Activated CD4-positive, alpha-beta T cell treated with anti-CD3 and anti-CD28 coated beads, Interleukin-2, amount 50 U/mL, for 24 hours (primary cell): ENCODE measurements around the gene KATNB1.
"Not testable (repeated sequence)": the region's sequence is repeated elsewhere in the genome, so short reads cannot be mapped to it uniquely, and the experiment has no call there.

ENCODE experiments used
- DNase-seq, 2 donors: peaks; one replicate each; pipeline ENCODE4 v3.0.0-alpha.2; 2020; ENCODE audit warnings: low read depth in 1 of 2, low spot score in 1 of 2

Gene KATNB1

DNA sequence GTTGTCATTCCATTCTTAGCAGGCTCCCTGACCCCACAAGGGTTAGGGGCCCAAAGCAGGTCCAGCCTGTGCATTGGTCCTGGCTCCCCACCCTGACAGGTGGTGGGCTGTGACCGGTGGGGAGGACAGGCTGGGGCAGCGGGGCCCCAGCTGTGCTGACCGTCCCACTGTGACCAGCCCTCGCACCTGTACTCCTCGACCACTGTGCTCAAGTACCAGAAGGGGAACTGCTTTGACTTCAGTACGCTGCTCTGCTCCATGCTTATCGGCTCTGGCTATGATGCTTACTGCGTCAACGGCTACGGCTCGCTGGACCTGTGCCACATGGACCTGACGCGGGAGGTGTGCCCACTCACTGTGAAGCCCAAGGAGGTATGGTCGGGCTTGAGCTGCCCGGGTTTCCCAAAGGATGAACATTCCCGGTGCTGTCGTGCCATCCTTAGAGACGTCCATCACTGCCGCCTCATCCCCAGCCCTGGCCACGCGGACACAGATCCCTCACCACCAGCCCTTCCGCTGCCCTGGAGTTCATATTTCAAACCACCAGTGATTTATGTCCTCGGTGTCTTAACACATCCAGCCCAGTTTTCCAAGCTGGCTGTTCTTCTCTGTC, 33.7 kb upstream of the KATNB1 start:
- no peak for DNase-seq

DNA sequence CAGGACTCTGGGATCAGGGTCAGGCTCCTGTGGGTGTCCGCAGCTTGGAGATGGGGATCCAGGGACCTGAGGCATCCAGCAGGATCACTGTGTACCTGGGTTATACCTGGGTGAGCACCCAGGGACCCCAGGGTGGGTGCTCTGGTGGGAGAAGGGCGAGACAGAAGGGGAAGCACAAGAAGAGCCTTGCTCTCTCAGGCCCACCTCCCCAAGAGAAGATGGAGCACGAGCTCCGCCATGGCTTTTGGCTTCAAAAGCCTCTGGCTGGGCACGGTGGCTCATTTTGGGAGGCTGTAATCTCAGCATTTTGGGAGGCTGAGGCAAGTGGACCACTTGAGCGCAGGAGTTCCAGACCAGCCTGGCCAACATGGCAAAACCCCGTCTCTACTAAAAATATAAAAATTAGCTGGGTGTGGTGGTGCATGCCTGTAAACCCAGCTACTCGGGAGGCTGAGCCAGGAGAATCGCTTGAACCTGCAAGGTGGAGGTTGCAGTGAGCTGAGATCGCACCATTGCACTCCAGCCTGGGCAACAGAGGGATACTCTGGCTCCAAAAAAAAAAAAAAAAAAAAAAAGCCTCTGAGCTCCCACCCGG, 32.1 kb upstream of the KATNB1 start:
- DNase-seq: no peak

DNA sequence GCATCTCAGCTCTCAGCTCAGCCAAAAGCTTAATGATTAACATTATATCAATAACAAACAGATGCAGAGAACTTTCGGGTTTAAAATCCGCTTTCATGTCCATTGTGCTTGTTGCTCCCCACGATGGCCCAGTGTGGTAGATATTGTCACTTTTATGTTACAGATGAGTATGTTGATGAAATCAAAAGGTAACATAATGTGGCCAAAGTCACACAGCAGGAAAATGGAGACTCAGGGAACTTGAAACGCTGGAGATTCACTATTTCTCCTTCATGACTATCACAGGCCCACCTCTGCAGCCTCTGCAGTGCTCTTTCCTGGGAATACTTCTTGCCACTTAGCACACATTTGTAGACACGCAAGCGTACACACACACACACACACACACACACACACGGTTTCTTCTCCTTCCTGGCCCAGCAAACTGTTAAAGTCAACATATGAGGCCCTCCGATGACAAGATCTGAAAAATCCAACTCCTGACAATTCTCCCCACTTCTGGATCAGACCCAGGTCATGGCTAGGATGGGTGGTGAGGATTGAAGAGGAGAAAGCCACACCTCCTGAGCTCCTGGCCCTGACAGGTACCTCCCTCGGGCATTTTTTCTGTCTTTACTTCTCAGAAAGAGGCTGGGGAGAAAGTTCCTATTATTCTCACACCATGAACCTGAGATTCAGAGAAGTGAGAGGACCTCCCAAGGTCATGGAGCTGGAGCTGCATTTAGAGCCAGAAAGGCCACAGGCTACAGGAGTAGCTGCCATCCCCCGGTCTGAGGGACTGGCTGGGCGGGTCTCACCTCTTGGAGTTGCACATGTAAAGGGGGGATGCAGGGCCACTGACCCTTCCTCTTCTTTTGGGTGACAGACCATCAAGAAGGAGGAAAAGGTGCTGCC, 31.3 kb upstream of the KATNB1 start:
- DNase-seq: no peak

DNA sequence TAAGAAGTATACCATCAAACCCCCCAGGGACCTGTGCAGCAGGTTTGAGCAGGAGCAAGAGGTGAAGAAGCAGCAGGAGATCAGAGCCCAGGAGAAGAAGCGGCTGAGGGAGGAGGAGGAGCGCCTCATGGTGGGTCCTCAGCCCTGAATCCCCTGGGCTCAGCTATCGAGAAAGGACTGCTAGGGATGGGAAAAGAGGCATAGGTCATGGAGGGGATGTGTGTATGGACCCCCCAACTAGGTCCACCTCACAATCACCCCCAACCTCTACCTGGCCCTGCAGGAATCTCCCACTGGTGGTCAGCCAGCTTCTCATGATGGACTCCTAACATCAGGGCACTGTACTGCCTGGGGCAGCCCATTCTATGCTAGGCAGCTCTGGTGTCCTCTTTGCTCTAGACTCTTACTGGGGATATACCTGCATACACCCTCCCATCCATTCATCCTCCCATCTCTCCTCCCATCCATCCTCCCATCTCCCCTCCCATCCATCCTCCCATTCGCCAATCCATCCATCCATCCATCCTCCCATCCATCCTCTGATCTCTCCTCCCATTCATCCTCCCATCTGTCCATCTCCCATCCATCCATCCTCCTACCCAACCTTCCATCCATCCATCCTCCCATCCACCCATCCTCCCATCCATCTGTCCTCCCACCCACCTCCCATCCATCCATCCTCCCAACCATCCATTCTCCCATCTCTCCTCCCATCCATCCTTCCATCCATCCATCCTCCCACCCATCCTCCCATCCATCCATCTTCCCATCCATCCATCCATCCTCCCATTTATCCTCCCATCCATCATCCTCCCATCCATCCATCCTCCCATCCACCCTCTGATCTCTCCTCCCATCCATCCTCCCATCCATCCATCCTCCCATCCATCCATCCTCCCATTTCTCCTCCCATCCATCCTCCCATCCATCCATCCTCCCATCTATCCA, 30.4 kb upstream of the KATNB1 start:
- no peak for DNase-seq

DNA sequence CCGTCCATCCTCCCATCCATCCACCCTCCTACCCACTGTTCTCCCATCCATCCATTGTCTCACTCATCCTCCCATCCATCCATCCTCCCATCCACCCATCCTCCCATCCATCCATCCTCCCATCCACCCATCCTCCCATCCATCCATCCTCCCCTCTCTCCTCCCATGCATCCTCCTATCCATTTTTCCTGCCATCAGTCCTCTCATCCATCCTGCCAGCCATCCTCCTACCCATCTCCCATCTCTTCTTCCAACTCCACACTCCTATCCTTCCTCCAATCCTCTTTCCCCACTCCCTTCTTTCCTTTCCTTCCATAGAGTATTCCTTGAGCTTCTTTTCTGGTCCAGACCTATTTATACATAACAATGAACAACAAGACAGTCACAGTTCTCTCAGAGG, 28.9 kb upstream of the KATNB1 start:
- no peak for DNase-seq

DNA sequence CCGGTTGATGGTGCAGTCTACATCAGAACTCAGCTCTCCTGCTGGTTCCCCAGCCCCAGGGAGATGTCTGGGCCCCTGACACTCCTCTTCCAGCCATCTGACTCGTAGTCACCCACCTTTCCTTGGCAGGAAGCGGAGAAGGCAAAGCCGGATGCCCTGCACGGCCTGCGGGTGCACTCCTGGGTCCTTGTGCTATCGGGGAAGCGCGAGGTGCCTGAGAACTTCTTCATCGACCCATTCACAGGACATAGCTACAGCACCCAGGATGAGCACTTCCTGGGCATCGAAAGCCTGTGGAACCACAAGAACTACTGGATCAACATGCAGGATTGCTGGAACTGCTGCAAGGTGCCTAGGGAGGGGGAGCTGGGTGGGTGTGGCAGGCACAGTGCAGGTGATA, 28.2 kb upstream of the KATNB1 start:
- no peak for DNase-seq

DNA sequence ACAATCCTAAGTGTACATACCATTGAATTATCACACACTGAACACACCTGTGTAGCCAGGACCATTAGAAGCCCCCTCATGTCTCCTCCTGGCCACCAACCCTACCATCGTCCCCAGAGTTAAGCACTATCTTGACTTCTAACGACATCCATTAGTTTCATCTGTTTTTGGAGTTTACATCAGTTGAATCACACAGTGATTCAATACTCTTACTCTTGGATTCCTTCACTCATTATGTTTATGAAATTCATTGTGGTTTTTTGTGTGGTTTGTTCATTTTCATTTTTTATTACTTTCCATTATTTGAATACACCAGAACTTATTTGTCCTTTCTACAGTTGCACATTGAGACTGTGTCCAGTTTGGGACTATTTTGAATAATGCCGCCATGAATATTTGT, 27.4 kb upstream of the KATNB1 start:
- DNase-seq: no peak

DNA sequence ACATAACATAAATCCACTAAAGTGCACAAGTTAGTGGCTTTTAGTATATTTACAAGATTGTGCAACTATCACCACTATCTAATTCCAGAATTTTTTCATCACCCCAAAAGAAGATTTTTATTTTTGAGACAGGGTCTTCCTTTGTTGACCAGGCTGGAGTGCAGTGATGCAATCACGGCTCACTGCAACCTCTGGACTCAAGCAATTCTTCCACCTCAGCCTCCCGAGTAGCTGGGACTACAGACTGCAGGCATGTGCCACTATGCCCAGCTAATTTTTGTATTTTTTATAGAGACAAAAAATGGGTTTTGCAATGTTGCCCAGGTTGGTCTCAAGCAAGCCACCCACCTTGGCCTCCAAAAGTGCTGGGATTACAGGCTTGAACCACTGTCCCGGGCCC, 25.9 kb upstream of the KATNB1 start:
- no peak for DNase-seq

DNA sequence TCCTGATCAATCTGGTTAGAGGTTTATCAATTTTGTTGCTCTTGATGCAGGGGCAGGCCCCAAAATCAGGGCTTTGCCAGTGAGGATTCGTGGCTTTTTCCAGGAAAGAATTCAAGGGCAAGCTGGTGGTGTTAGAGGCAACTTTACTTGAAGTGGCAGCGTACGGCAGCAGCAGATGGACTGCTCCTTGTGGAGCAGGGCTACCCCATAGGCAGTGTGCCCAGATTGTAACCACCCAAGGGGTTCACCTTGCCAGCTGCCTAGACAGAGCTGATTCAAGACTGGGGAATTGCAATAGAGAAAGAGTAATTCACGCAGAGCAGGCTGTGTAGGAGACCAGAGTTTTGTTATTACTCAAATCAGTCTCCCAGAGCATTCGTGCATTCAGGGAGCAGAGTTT, 24.2 kb upstream of the KATNB1 start:
- no peak for DNase-seq

DNA sequence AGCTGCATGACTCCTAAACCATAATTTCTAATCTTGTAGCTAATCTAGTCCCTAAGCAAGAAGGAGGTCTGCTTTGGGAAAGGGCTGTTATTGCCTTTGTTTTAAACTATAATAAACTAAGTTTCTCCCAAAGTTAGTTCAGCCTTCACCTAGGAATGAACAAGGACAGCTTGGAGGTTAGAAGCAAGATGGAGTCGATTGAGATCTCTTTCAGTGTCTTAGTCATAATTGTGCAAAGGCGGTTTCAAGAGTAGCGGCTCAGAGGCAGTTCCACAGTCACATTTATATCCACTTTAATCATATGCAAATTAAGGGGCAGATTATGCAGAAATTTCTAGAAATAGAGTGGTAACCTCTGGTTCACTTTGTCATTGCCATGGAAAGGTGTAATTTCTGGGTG, 23.6 kb upstream of the KATNB1 start:
- DNase-seq: no peak

DNA sequence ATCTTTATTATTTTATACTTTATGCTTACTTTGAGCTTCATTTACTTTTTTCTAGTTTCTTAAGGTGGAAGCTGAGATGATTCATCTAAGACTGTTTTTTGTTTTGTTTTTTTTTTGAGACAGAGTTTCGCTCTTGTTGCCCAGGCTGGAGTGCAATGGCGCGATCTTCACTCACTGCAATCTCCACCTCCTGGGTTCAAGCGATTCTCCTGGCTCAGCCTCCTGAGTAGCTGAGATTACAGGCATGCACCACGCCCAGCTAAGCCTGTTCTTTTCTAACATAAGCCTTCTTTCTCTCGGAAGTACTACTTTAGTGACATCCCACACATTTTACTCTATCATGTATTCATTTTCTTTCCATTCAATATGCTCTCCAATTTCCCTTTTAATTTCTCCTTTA, 23.0 kb upstream of the KATNB1 start:
- not testable (repeated sequence) for DNase-seq

DNA sequence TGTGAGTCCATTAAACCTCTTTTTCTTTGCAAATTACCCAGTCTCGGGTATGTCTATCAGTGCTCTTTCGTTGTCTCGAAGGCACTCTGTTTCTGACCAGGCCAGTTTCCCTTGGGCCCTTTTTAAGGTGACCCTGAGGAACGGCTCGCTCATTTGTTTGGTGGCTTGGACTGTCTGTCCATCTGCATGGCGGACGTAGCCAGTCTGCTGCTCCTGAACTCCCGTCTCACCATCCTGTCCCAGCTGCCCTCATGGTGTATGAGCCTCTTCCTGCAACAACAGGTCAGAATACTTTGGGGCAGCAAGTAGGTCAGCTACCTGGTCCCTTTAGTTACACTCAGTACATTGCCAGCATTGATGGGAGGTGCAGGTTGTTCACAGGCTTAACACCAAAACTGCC, 22.0 kb upstream of the KATNB1 start:
- no peak for DNase-seq

DNA sequence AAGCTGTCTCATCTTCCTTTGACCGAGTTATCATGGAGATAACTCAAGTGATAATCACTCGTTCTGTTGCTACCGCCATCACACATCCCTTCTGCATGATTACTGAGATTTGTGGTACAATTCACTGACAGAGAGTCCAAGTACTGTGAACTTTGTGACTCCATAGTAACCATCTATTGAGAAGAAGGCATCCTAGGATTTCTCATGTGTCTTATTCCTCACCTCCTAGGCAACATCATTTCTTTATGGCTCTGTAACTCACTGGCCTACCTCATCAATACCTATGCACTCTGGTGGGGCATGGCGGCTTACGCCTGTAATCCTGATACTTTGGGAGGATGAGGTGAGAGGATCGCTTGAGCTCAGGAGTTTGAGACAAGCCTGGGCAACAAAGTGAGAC, 21.5 kb upstream of the KATNB1 start:
- DNase-seq: no peak

DNA sequence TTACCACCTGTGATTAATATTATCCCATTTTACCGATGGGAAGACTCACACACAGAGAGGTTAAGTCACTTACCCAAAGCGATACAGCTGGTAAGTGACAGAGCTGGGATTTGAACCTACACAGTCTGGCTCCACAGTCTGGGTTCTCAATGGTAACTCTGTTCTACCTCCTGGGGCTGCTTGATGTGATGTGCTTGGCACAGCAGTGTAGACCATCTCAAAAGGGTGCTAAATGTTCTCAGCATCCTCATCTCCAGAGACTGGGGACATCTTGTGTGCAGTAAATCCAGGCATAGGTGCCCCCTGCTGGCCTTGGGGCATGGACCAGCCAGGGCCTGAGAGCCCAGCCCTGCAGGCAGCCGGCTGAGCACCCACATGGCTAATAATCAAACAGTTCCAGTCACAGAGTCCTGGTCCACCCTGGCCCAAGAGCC, 15.4 kb upstream of the KATNB1 start:
- DNase-seq: no peak

DNA sequence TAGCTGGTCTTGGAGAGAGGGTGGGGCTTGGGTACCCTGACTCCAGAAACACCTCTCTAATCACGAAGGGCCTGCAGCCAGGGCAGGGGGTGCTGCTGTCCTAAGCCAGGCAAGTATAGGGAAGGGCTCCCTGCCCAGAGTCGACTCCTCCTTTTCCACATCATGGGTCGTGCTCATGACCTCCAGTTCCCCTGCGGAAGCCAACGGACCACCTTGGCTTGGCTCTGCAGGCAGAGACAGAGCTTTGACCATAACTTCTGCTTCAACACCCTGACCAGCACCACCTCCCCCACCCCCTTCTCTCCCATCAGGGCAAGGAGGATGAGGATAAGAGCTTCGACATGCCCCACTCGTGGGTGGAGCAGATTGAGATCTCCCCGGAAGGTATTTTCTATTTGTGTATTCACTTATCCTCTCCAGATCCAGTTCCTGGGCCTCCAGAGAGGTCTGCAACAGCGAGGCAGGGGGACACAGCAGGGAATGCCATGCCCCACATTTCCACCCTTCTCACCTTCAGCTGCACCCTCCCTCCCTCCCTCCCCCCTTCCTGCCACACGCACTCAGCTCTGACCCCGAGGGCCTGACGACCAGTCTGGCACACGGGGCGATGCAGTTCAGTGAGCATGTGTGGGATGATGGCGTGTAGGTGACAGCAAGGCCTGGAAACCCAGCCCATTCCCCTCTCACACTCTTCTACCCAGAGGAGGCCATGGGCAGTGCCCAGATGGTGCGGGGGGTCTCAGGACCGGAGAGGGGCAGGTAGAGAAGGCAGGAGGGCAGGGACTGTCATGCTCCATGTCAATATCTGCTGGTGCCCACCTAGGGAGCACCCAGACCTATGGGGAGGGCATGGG, 14.0 kb upstream of the KATNB1 start:
- DNase-seq: no peak

DNA sequence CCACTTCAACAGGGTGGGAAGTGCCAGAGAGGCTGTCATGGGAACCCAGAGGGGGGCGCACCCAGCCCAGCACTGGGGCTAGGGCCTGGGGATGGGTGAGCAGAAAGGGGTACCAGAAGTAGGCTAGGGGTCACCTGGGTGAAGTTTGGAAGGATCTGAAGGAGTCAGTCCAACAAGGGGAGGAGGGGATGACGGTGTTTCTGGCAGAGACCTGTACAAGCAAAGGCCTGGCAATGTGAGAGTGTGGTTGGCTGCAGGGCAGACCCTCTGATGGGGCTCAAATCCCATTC, 13.4 kb upstream of the KATNB1 start:
- DNase-seq: no peak

DNA sequence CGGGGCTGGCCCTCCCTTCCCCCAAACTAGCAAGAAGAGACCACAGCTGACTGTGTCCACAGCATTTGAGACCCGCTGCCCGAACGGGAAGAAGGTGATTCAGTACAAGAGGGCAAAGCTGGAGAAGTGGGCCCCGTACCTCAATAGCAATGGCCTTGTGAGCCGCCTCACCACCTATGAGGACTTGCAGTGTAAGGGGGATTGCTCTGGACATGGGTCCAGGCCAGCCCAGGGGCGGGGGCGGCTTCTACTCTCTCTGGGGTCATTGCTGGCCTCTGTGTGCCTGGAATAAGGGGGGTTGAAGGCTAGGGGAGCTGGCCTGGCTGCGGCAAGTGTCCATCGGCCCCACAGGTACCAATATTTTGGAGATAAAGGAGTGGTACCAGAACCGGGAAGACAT, 12.9 kb upstream of the KATNB1 start:
- no peak for DNase-seq

DNA sequence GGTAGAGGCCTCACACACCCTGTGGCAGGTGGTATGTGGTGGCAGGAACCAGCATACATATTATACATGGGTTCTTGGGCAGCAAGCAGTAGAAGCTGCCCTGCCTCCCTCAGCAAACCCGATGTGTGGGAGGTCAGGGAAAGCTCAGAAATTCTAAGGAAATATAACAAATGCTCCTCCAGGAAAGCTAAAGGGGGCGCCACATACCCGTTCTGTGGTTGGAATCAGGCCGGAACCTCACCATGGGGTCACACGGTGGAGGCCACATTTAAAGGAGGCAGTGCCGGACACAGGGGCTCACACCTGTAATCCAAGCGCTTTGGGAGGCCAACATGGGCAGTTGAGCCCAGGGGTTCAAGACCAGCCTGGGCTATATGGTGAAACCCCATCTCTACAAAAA, 12.4 kb upstream of the KATNB1 start:
- DNase-seq: no peak

DNA sequence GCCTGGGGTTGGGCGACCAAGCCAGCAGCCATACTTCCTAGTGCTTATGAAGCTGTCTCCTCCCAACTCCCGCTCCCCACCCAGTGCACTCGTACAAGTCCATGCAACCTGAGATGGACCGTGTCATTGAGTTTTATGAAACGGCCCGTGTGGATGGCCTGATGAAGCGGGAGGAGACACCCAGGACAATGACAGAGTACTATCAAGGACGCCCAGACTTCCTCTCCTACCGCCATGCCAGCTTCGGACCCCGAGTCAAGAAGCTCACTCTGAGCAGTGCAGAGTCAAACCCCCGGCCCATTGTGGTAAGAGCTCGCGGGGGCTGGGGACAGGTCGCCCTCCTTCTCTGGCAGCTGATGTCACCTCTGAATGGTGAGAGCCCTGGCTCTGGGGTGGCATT, 11.0 kb upstream of the KATNB1 start:
- no peak for DNase-seq

DNA sequence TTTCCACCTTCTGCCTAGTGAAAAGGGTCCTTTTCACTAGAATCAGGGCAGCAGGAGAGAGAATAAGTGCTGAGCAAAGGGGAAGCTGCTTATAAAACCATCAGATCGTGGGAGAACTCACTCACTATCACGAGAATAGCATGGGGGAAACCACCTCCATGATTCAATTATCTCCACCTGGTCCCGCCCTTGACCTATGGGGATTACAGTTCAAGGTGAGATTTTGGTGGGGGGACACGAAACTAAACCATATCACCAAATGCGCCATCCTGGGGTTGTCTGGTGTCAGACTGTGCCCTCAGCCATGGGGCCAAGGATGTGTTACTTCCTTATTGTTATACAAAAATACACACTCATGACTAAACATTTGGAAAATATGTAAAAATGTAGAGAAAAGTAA, 10.4 kb upstream of the KATNB1 start:
- no peak for DNase-seq

DNA sequence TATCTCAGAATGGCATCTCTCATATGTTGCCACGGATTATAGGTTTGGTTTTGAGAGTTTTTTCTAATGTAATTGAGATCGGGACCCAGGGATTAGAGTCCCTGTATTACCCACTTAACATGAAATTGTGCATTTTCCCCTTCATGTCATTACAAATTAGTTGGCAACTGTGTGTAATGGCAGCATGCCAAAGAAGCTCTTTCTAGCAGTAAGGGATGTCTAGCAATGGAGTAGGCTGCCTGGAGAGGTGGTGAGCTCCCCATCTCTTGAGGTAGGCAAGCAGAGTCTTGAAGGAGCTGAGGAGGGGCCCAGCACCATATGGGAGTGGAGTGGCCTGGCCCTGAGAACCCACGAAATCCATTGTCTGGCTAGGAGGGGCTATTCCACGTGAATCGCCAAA, 10.0 kb upstream of the KATNB1 start:
- no peak for DNase-seq
